Ishikawa (cell line): ENCODE data around the gene SEM1.

Experiments
- CEBPB ChIP-seq: IDR thresholded peaks from 2 replicates; pipeline ENCODE4 v1.6.1; 2012
- CREB1 ChIP-seq: IDR thresholded peaks from 2 replicates; pipeline ENCODE4 v1.6.1; 2012; ENCODE audit warnings: low read depth
- EGR1 ChIP-seq: IDR thresholded peaks from 2 replicates; pipeline ENCODE4 v1.6.1; 2012
- EP300 ChIP-seq: IDR thresholded peaks from 2 replicates; pipeline ENCODE4 v1.6.1; 2012; ENCODE audit warnings: borderline replicate concordance
- FOXM1 ChIP-seq: IDR thresholded peaks from 2 replicates; pipeline ENCODE4 v1.6.1; 2012; ENCODE audit warnings: low read depth, borderline replicate concordance
- MAX ChIP-seq: IDR thresholded peaks from 2 replicates; pipeline ENCODE4 v1.6.1; 2012
- NFIC ChIP-seq: IDR thresholded peaks from 2 replicates; pipeline ENCODE4 v1.6.1; 2012
- RAD21 ChIP-seq: IDR thresholded peaks from 2 replicates; pipeline ENCODE4 v1.6.1; 2012; ENCODE audit warnings: low read depth
- REST ChIP-seq: IDR thresholded peaks from 2 replicates; pipeline ENCODE4 v1.6.1; 2012; ENCODE audit warnings: low read depth, mild to moderate bottlenecking
- TAF1 ChIP-seq: IDR thresholded peaks from 2 replicates; pipeline ENCODE4 v1.6.1; 2012; ENCODE audit warnings: low read depth, mild to moderate bottlenecking
- TCF12 ChIP-seq: IDR thresholded peaks from 2 replicates; pipeline ENCODE4 v1.6.1; 2012; ENCODE audit warnings: low read depth
- TEAD4 ChIP-seq: IDR thresholded peaks from 2 replicates; pipeline ENCODE4 v1.6.1; 2012
- USF1 ChIP-seq: IDR thresholded peaks from 2 replicates; pipeline ENCODE4 v1.6.1; 2012
- YY1 ChIP-seq: IDR thresholded peaks from 2 replicates; pipeline ENCODE4 v1.6.1; 2012; ENCODE audit warnings: low read depth
- ZBTB7A ChIP-seq: IDR thresholded peaks from 2 replicates; pipeline ENCODE4 v1.6.1; 2012; ENCODE audit warnings: low read depth

The SEM1 gene

GRCh38 chr7:96708872-96709271 lies 774 bp downstream of the SEM1 start:
- TF ChIP-seq FOXM1: no peak

GRCh38 chr7:96707901-96708774 lies 1.5 kb downstream of the SEM1 start:
- TF ChIP-seq ZBTB7A (no peak), CREB1 (no peak), YY1 (no peak), RAD21 (no peak), REST (no peak), USF1 (no peak), TCF12 (no peak), TAF1 (no peak), EP300 (no peak), TEAD4 (no peak), CEBPB (no peak), NFIC (no peak), MAX (no peak), FOXM1 (no peak)

GRCh38 chr7:96701258-96701657 lies 8.4 kb downstream of the SEM1 start:
- TF ChIP-seq RAD21: no peak
- no peak for TF ChIP-seq MAX

- TF ChIP-seq EP300 (no peak), MAX (no peak), TAF1 (no peak), CEBPB (no peak), FOXM1 (no peak), TEAD4 (no peak), REST (no peak), CREB1 (no peak), NFIC (no peak), RAD21 (no peak), USF1 (no peak), TCF12 (no peak), ZBTB7A (no peak), EGR1 (no peak)
Measured at GRCh38 chr7:96700516-96700915, 9.1 kb downstream of the SEM1 start.

- TF ChIP-seq TEAD4 (no peak), REST (no peak), TCF12 (no peak), YY1 (no peak), TAF1 (no peak), EP300 (no peak), FOXM1 (no peak), RAD21 (no peak), MAX (no peak), CREB1 (no peak), ZBTB7A (no peak), CEBPB (no peak), USF1 (no peak), NFIC (no peak)
Measured at GRCh38 chr7:96699219-96699871, 10.3 kb downstream of the SEM1 start.
